GM23338 (cell line): Measurements from ENCODE around the gene ADD3. TPM values are rescaled to one million over a fixed set of nuclear protein-coding genes. Genes with fewer than 3 reads are reported as not detected.
A peak's percentile ranks its signal among the peaks of the same experiment; 100 is the strongest.

ENCODE experiments used
- ATAC-seq: fragments of 200-7000 bp; cut with Tn5 transposase; 3 replicates; pipeline ENCODE4 v1.9.1; 2020
- DNase-seq: peaks from one replicate; pipeline ENCODE4 v3.0.0-alpha.2; 2015; ENCODE audit warnings: low spot score
- H2AFZ ChIP-seq: fragments of 200-600 bp; sonication (generic); 2 replicates; pipeline ENCODE4 v1.8.0; 2016; ENCODE audit warnings: antibody characterized with exemption, mild to moderate bottlenecking, moderate library complexity
- H3F3A ChIP-seq: fragments of 200-600 bp; sonication (generic); replicated peaks from 2 replicates; pipeline ENCODE4 v1.8.0; 2017; ENCODE audit warnings: antibody characterized with exemption, mixed run types, low read depth
- H3K27ac ChIP-seq: fragments of 200-600 bp; sonication (generic); 2 replicates; pipeline ENCODE4 v1.6.1; 2016; ENCODE audit warnings: low read depth
- H3K27me3 ChIP-seq: fragments of 200-600 bp; sonication (generic); 2 replicates; pipeline ENCODE4 v1.8.0; 2016; ENCODE audit warnings: mild to moderate bottlenecking, mixed run types, moderate library complexity; ENCODE audit not compliant: insufficient read depth
- H3K36me3 ChIP-seq: fragments of 200-600 bp; sonication (generic); 2 replicates; pipeline ENCODE4 v1.8.0; 2016; ENCODE audit warnings: mild to moderate bottlenecking; ENCODE audit not compliant: insufficient read depth
- H3K4me1 ChIP-seq: fragments of 200-600 bp; sonication (generic); 2 replicates; pipeline ENCODE4 v1.8.0; 2016; ENCODE audit warnings: mild to moderate bottlenecking, moderate library complexity; ENCODE audit not compliant: insufficient read depth
- H3K4me2 ChIP-seq: fragments of 200-600 bp; sonication (generic); 2 replicates; pipeline ENCODE4 v1.7.1; 2017; ENCODE audit warnings: mixed run types
- H3K4me3 ChIP-seq: fragments of 200-600 bp; sonication (generic); 2 replicates; pipeline ENCODE4 v1.6.1; 2016; ENCODE audit warnings: mixed run types
- H3K79me2 ChIP-seq: fragments of 200-600 bp; sonication (generic); replicated peaks from 2 replicates; pipeline ENCODE4 v1.8.0; 2017; ENCODE audit warnings: mild to moderate bottlenecking; ENCODE audit not compliant: insufficient read depth
- H3K9me2 ChIP-seq: fragments of 200-600 bp; sonication (generic); 2 replicates; pipeline ENCODE4 v1.8.0; 2017; ENCODE audit not compliant: insufficient read depth
- H4K20me1 ChIP-seq: fragments of 200-600 bp; sonication (generic); replicated peaks from 2 replicates; pipeline ENCODE4 v1.8.0; 2017; ENCODE audit warnings: mild to moderate bottlenecking; ENCODE audit not compliant: insufficient read depth
- H3K27ac Mint-ChIP-seq: 2 replicates; pipeline ENCODE4 v1.8.0; 2020; ENCODE audit warnings: inconsistent platforms, mild to moderate bottlenecking, moderate library complexity, mixed read lengths
- H3K27me3 Mint-ChIP-seq: 3 replicates; pipeline ENCODE4 v1.8.0; 2022; ENCODE audit warnings: low read depth, mild to moderate bottlenecking, moderate library complexity, mixed read lengths, inconsistent platforms; ENCODE audit not compliant: insufficient read depth, poor library complexity
- H3K36me3 Mint-ChIP-seq: 3 replicates; pipeline ENCODE4 v1.8.0; 2021; ENCODE audit warnings: low read depth, mild to moderate bottlenecking, inconsistent platforms, moderate library complexity, mixed read lengths
- H3K4me1 Mint-ChIP-seq: 3 replicates; pipeline ENCODE4 v1.8.0; 2020; ENCODE audit warnings: mild to moderate bottlenecking, inconsistent platforms, mixed read lengths
- H3K4me3 Mint-ChIP-seq: 3 replicates; pipeline ENCODE4 v1.8.0; 2021; ENCODE audit warnings: moderate library complexity, mild to moderate bottlenecking, inconsistent platforms, mixed read lengths
- H3K9me3 Mint-ChIP-seq: 3 replicates; pipeline ENCODE4 v1.8.0; 2020; ENCODE audit warnings: moderate library complexity, mild to moderate bottlenecking, inconsistent platforms, mixed read lengths
- CREB1 ChIP-seq: fragments of 250-450 bp; sonication (Bioruptor Pico); IDR thresholded peaks from 2 replicates; pipeline ENCODE4 v1.5.0; 2020; ENCODE audit warnings: low read depth, mild to moderate bottlenecking, moderate library complexity
- EZH2phosphoT487 ChIP-seq: fragments of 200-600 bp; sonication (generic); IDR thresholded peaks from one replicate; pipeline ENCODE4 v1.8.1; 2018; ENCODE audit warnings: antibody characterized with exemption; ENCODE audit not compliant: unreplicated experiment
- JUNB ChIP-seq: IDR thresholded peaks from one replicate; pipeline ENCODE4 v1.6.1; 2016; ENCODE audit warnings: antibody characterized with exemption; ENCODE audit not compliant: unreplicated experiment
- STAT1 ChIP-seq: IDR thresholded peaks from one replicate; pipeline ENCODE4 v1.6.1; 2016; ENCODE audit warnings: antibody characterized with exemption; ENCODE audit not compliant: unreplicated experiment
- polyA plus RNA-seq: library from polyadenylated mRNA; unstranded; fragments of >200 nt; fragmentation: Nextera tagmentation; extraction: Ambion mirVana; gene quantifications from 2 replicates; pipeline ENCODE4 v1.2.1, GENCODE V29; 2016
- total RNA-seq: library from RNA; depleted of rRNA; stranded (reverse); fragments of >200 nt; shearing (Covaris generic); gene quantifications from 2 replicates; pipeline ENCODE4 v1.2.3, GENCODE V29; 2014
- TF ChIP-seq, protein P1 (sequence below): IDR thresholded peaks from 2 replicates; pipeline ENCODE4 v1.6.1; 2016; ENCODE audit warnings: antibody characterized with exemption
- TF ChIP-seq, protein P2 (sequence below): fragments of 250-450 bp; sonication (Bioruptor Pico); IDR thresholded peaks from 2 replicates; pipeline ENCODE4 v1.5.0; 2020; ENCODE audit warnings: mild to moderate bottlenecking, moderate library complexity

Gene ADD3
- total and polyA plus RNA-seq, 2 experiments from 2014 or later: 68.5 to 767 TPM

GRCh38 chr10:110081911-110082310 is 74.1 kb downstream of the ADD3 start:
- ATAC-seq (peak; percentile 66), DNase-seq (peak; percentile 31)
- Histone ChIP-seq H2AFZ (no peak overlapping the region), H3K4me1 (peaks cover 41% of the 10 kb centered on the region), H3K36me3 (no peaks in the 10 kb centered on the region), H3K4me2 (peak overlapping the region; percentile 35; the same call in 1 of the 2 replicates), H3K27ac (peak overlapping the region; percentile 28; the same call in 1 of the 2 replicates), H3K4me3 (no peak overlapping the region), H3F3A (no peaks in the 10 kb centered on the region), H3K9me2 (no peaks in the 10 kb centered on the region), H3K27me3 (no peaks in the 10 kb centered on the region), H4K20me1 (peaks cover 14% of the 10 kb centered on the region; the same call in 1 of the 2 replicates), H3K79me2 (peaks cover 74% of the 10 kb centered on the region)
- Mint-ChIP-seq H3K36me3 (no peaks in the 10 kb centered on the region; the same call in 2 of the 3 replicates), H3K27ac (peak overlapping the region; percentile 64; the same call in 1 of the 2 replicates), H3K4me1 (peaks cover 54% of the 10 kb centered on the region), H3K27me3 (peaks cover 2% of the 10 kb centered on the region), H3K9me3 (no peaks in the 10 kb centered on the region), H3K4me3 (no peak overlapping the region)
- TF ChIP-seq, protein P1, sequence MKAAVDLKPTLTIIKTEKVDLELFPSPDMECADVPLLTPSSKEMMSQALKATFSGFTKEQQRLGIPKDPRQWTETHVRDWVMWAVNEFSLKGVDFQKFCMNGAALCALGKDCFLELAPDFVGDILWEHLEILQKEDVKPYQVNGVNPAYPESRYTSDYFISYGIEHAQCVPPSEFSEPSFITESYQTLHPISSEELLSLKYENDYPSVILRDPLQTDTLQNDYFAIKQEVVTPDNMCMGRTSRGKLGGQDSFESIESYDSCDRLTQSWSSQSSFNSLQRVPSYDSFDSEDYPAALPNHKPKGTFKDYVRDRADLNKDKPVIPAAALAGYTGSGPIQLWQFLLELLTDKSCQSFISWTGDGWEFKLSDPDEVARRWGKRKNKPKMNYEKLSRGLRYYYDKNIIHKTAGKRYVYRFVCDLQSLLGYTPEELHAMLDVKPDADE: no peak
- TF ChIP-seq, protein P2, sequence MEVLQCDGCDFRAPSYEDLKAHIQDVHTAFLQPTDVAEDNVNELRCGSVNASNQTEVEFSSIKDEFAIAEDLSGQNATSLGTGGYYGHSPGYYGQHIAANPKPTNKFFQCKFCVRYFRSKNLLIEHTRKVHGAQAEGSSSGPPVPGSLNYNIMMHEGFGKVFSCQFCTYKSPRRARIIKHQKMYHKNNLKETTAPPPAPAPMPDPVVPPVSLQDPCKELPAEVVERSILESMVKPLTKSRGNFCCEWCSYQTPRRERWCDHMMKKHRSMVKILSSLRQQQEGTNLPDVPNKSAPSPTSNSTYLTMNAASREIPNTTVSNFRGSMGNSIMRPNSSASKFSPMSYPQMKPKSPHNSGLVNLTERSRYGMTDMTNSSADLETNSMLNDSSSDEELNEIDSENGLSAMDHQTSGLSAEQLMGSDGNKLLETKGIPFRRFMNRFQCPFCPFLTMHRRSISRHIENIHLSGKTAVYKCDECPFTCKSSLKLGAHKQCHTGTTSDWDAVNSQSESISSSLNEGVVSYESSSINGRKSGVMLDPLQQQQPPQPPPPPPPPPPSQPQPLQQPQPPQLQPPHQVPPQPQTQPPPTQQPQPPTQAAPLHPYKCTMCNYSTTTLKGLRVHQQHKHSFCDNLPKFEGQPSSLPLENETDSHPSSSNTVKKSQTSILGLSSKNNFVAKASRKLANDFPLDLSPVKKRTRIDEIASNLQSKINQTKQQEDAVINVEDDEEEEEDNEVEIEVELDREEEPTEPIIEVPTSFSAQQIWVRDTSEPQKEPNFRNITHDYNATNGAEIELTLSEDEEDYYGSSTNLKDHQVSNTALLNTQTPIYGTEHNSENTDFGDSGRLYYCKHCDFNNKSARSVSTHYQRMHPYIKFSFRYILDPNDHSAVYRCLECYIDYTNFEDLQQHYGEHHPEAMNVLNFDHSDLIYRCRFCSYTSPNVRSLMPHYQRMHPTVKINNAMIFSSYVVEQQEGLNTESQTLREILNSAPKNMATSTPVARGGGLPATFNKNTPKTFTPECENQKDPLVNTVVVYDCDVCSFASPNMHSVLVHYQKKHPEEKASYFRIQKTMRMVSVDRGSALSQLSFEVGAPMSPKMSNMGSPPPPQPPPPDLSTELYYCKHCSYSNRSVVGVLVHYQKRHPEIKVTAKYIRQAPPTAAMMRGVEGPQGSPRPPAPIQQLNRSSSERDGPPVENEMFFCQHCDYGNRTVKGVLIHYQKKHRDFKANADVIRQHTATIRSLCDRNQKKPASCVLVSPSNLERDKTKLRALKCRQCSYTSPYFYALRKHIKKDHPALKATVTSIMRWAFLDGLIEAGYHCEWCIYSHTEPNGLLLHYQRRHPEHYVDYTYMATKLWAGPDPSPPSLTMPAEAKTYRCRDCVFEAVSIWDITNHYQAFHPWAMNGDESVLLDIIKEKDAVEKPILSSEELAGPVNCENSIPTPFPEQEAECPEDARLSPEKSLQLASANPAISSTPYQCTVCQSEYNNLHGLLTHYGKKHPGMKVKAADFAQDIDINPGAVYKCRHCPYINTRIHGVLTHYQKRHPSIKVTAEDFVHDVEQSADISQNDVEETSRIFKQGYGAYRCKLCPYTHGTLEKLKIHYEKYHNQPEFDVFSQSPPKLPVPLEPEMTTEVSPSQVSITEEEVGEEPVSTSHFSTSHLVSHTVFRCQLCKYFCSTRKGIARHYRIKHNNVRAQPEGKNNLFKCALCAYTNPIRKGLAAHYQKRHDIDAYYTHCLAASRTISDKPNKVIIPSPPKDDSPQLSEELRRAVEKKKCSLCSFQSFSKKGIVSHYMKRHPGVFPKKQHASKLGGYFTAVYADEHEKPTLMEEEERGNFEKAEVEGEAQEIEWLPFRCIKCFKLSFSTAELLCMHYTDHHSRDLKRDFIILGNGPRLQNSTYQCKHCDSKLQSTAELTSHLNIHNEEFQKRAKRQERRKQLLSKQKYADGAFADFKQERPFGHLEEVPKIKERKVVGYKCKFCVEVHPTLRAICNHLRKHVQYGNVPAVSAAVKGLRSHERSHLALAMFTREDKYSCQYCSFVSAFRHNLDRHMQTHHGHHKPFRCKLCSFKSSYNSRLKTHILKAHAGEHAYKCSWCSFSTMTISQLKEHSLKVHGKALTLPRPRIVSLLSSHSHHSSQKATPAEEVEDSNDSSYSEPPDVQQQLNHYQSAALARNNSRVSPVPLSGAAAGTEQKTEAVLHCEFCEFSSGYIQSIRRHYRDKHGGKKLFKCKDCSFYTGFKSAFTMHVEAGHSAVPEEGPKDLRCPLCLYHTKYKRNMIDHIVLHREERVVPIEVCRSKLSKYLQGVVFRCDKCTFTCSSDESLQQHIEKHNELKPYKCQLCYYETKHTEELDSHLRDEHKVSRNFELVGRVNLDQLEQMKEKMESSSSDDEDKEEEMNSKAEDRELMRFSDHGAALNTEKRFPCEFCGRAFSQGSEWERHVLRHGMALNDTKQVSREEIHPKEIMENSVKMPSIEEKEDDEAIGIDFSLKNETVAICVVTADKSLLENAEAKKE (CRISPR knock-in tag): no peak
- no peak for TF ChIP-seq STAT1
- no peak for TF ChIP-seq JUNB
- TF ChIP-seq CREB1: no peak
- no peak for TF ChIP-seq EZH2phosphoT487
